HG03571 (cell line): Measurements from ENCODE around the gene PCDHB2.
"Not testable (repeated sequence)": the region's sequence is repeated elsewhere in the genome, so short reads cannot be mapped to it uniquely, and the experiment has no call there.

Experiments
- ATAC-seq: cut with Tn5 transposase; IDR thresholded peaks from one replicate; pipeline ENCODE4 v1.9.1; 2021; ENCODE audit not compliant: unreplicated experiment

The PCDHB2 gene

GRCh38 chr5:141135718-141136266 lies 41.4 kb downstream of the PCDHB2 start:
- ATAC-seq: no peak

GRCh38 chr5:141137346-141137745 lies 42.9 kb downstream of the PCDHB2 start:
- ATAC-seq: not testable (repeated sequence)
